ENCODE results near the gene ST3GAL5. TPM values are rescaled to one million over a fixed set of nuclear protein-coding genes. Genes with fewer than 3 reads are reported as not detected.
A peak's percentile ranks its signal among the peaks of the same experiment; 100 is the strongest.

The ST3GAL5 gene
- total RNA-seq, 1 donor from 2014 or later, result 76.7 TPM

GRCh38 chr2:85819811-85820510, 68.8 kb downstream of the ST3GAL5 start:
- no peaks in the 10 kb centered on the region for H3K4me1 ChIP-seq
- DNase-seq (no peak), ATAC-seq (no peak)
- H3K27ac ChIP-seq, result no peak overlapping the region
- intact Hi-C loops (cut with DNase I), result loop anchor here (10.0 kb wide), 1 partner anchor 185 kb away; no protein-coding TSS in a partner anchor
- TF ChIP-seq, protein P1, sequence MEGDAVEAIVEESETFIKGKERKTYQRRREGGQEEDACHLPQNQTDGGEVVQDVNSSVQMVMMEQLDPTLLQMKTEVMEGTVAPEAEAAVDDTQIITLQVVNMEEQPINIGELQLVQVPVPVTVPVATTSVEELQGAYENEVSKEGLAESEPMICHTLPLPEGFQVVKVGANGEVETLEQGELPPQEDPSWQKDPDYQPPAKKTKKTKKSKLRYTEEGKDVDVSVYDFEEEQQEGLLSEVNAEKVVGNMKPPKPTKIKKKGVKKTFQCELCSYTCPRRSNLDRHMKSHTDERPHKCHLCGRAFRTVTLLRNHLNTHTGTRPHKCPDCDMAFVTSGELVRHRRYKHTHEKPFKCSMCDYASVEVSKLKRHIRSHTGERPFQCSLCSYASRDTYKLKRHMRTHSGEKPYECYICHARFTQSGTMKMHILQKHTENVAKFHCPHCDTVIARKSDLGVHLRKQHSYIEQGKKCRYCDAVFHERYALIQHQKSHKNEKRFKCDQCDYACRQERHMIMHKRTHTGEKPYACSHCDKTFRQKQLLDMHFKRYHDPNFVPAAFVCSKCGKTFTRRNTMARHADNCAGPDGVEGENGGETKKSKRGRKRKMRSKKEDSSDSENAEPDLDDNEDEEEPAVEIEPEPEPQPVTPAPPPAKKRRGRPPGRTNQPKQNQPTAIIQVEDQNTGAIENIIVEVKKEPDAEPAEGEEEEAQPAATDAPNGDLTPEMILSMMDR (IDR thresholded peaks at IDR 0.05), result no peak
- no peak overlapping the region for H3K4me3 ChIP-seq
- no peaks in the 10 kb centered on the region for H3K9me3 ChIP-seq
- H3K27me3 ChIP-seq, result no peaks in the 10 kb centered on the region
- H3K36me3 ChIP-seq, result no peaks in the 10 kb centered on the region

DNA sequence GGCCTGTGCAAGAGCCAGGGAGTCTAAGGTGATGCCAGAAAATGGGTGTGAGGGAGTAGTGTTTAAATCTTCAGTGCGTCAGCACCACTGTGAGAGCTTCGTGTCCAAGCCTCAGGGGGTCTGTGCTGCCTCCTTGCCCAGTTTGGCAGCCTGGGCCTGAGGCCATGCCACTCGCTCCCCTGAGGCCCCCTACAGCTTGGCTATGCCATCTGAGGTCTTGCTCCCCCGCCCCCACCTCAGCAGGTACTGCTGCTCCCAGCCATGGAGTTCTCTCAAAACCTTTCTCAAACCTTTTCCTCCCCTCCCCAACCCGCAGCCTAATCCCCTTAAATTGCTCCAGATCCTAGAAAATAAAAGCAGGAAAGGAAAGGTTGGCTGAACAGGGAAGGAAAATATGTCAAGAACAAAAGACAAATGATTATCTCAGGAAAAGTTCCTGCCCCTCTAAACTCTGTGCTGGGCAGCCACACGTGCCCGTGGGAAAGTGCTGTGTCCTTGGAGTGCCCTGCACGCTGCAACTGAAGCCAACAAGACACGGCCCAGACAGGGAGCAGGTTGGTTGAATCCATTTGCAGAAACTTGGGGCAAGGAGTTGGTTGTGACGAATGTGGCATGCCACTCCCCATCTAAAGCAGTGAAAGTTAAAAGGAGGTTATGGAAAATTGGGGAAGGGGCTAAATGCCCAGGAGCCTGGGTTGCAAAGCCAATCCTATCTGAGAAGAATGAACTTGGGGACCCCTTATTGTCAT, 73.8 kb downstream of the ST3GAL5 start:
- Histone ChIP-seq H3K4me3 (no peak overlapping the region), H3K27ac (no peak overlapping the region), H3K36me3 (no peaks in the 10 kb centered on the region), H3K4me1 (peaks cover 24% of the 10 kb centered on the region), H3K27me3 (no peaks in the 10 kb centered on the region), H3K9me3 (no peaks in the 10 kb centered on the region)
- intact Hi-C loops (cut with DNase I), result loop anchor here (5.0 to 10.0 kb wide), 2 partner anchors 88 to 180 kb away; no protein-coding TSS in a partner anchor
- TF ChIP-seq, protein P1 (IDR thresholded peaks at IDR 0.05), result no peak
- no peak for ATAC-seq
- no peak for DNase-seq

- H3K4me1 ChIP-seq, result peaks cover 24% of the 10 kb centered on the region
- no peaks in the 10 kb centered on the region for H3K36me3 ChIP-seq
- H3K27ac ChIP-seq, result no peak overlapping the region
- intact Hi-C loops (cut with DNase I), result loop anchor here (5.0 to 10.0 kb wide), 2 partner anchors 87 to 179 kb away; no protein-coding TSS in a partner anchor
- H3K9me3 ChIP-seq, result no peaks in the 10 kb centered on the region
- H3K27me3 ChIP-seq, result no peaks in the 10 kb centered on the region
- H3K4me3 ChIP-seq, result no peak overlapping the region
- ATAC-seq (peak; percentile 96), DNase-seq (peak; percentile 96)
- TF ChIP-seq, protein P1 (IDR thresholded peaks at IDR 0.05), result peak; percentile 94
Observed at GRCh38 chr2:85813982-85814801, 74.6 kb downstream of the ST3GAL5 start.

DNA sequence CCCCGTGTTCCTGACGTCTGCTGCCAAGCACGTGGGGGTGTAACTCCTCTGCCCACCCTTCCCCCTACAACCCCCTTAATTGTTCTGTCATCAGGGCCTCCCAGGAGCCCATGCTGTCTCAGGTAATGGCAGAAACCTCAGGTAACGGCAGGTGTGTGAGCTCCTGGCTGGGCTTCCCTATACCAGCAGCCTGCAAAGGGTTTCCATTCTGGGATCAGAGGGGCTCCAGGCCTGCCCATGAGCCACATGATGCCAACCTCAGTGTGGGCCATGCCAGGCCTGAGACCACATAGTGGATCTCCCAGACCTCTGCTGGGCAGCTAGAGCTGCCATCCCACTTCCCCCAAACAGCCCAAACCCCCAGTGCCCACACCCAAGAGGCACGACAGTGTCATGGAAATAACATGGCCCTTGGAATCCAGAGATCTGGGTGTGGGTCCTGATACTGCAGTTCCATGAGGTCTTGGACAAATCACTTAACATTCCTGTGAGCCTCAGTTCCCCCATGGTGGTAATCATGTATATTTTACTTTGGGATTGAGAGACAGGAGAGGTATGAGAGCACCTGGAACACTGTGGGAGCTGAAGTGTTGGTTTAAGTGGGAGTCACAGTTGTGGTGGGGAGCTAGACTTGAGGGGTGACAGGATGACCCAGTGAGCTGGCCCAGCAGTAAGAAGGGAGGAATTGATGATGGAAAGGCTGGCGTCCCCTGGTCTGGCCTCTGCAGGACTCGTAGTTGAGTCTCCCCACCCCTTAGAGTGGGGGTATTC, 75.4 kb downstream of the ST3GAL5 start:
- TF ChIP-seq, protein P1 (IDR thresholded peaks at IDR 0.05), result no peak
- DNase-seq (no peak), ATAC-seq (no peak)
- Histone ChIP-seq H3K9me3 (no peaks in the 10 kb centered on the region), H3K36me3 (no peaks in the 10 kb centered on the region), H3K4me3 (no peak overlapping the region), H3K27ac (no peak overlapping the region), H3K27me3 (no peaks in the 10 kb centered on the region), H3K4me1 (peaks cover 24% of the 10 kb centered on the region)
- intact Hi-C loops (cut with DNase I), result loop anchor here (5.0 to 10.0 kb wide), 2 partner anchors 86 to 179 kb away; no protein-coding TSS in a partner anchor

Measured in upper lobe of right lung (tissue), 1 donor.